SJSA1 (cell line): Measurements from ENCODE around the gene METTL22. TPM values are rescaled to one million over a fixed set of nuclear protein-coding genes. Genes with fewer than 3 reads are reported as not detected.

Source experiments
- DNase-seq, 2 experiments: peaks; one replicate each; pipeline ENCODE4 v3.0.0-alpha.2; 2015 to 2020; ENCODE audit warnings: low spot score in 2 of 2, low read depth in 1 of 2
- H3K27ac ChIP-seq: fragments of 250-450 bp; sonication (Bioruptor Pico); 2 replicates; pipeline ENCODE4 v1.5.1; 2020; ENCODE audit warnings: mild to moderate bottlenecking, moderate library complexity
- H3K27me3 ChIP-seq: fragments of 250-450 bp; sonication (Bioruptor Pico); replicated peaks from 2 replicates; pipeline ENCODE4 v1.5.1; 2020; ENCODE audit warnings: mild to moderate bottlenecking, moderate library complexity
- H3K36me3 ChIP-seq: fragments of 250-450 bp; sonication (Bioruptor Pico); 2 replicates; pipeline ENCODE4 v1.5.1; 2020; ENCODE audit warnings: mild to moderate bottlenecking
- H3K4me1 ChIP-seq: fragments of 250-450 bp; sonication (Bioruptor Pico); replicated peaks from 2 replicates; pipeline ENCODE4 v1.6.1; 2021; ENCODE audit warnings: mild to moderate bottlenecking
- H3K4me3 ChIP-seq: fragments of 250-450 bp; sonication (Bioruptor Pico); 2 replicates; pipeline ENCODE4 v1.5.1; 2020; ENCODE audit warnings: mild to moderate bottlenecking
- H3K9me3 ChIP-seq: fragments of 250-450 bp; sonication (Bioruptor Pico); replicated peaks from 2 replicates; pipeline ENCODE4 v1.5.1; 2020; ENCODE audit warnings: mild to moderate bottlenecking
- total RNA-seq: library from RNA; depleted of rRNA; stranded (reverse); fragments of >200 nt; shearing (Covaris generic); gene quantifications from 2 replicates; pipeline ENCODE4 v1.2.3, GENCODE V29; 2014; rRNA removed

The METTL22 gene
- total RNA-seq, 1 experiment from 2014 or later: 14.9 TPM

GRCh38 chr16:8689686-8690085, 68.2 kb downstream of the METTL22 start:
- no peak overlapping the region for H3K4me3 ChIP-seq

GRCh38 chr16:8691728-8692127, 70.2 kb downstream of the METTL22 start:
- Histone ChIP-seq H3K4me1 (no peaks in the 10 kb centered on the region), H3K27me3 (no peaks in the 10 kb centered on the region), H3K27ac (no peak overlapping the region), H3K36me3 (no peaks in the 10 kb centered on the region), H3K4me3 (no peak overlapping the region), H3K9me3 (peaks cover 13% of the 10 kb centered on the region)
- no peak for DNase-seq

More at GRCh38 chr16:8689686-8690085, 68.2 kb downstream of the METTL22 start:
- Histone ChIP-seq H3K27ac (no peak overlapping the region), H3K36me3 (no peaks in the 10 kb centered on the region), H3K9me3 (peaks cover 13% of the 10 kb centered on the region), H3K4me1 (no peaks in the 10 kb centered on the region), H3K27me3 (no peaks in the 10 kb centered on the region)
- DNase-seq: no peak

- Histone ChIP-seq H3K27me3 (no peaks in the 10 kb centered on the region), H3K36me3 (no peaks in the 10 kb centered on the region), H3K9me3 (peaks cover 4% of the 10 kb centered on the region; the same call in 1 of the 2 replicates), H3K4me1 (no peaks in the 10 kb centered on the region), H3K4me3 (no peak overlapping the region), H3K27ac (no peak overlapping the region)
- DNase-seq: no peak
Observed at GRCh38 chr16:8694795-8695728, 73.6 kb downstream of the METTL22 start.

GRCh38 chr16:8696880-8697279, 75.4 kb downstream of the METTL22 start:
- H3K4me3 ChIP-seq: no peak overlapping the region
- no peaks in the 10 kb centered on the region for H3K36me3 ChIP-seq
- no peak for DNase-seq
- no peak overlapping the region for H3K27ac ChIP-seq
- no peaks in the 10 kb centered on the region for H3K4me1 ChIP-seq
- no peaks in the 10 kb centered on the region for H3K9me3 ChIP-seq
- no peaks in the 10 kb centered on the region for H3K27me3 ChIP-seq

GRCh38 chr16:8697965-8698364, 76.5 kb downstream of the METTL22 start:
- H3K4me3 ChIP-seq: no peak overlapping the region
- no peaks in the 10 kb centered on the region for H3K4me1 ChIP-seq
- no peaks in the 10 kb centered on the region for H3K36me3 ChIP-seq
- H3K27me3 ChIP-seq: no peaks in the 10 kb centered on the region
- DNase-seq: no peak
- H3K9me3 ChIP-seq: no peaks in the 10 kb centered on the region
- no peak overlapping the region for H3K27ac ChIP-seq

Other genes starting within 250 kb of the METTL22 start
- gene TMEM114, start 31.2 kb upstream of the METTL22 start, total RNA-seq: not detected in 2 replicates
- gene ABAT, start 52.9 kb downstream of the METTL22 start, total RNA-seq: 4.4 and 5.7 TPM in 2 replicates
- 3.0 and 6.8 TPM in 2 replicates for gene TMEM186, start 175.9 kb downstream of the METTL22 start, total RNA-seq
- 47.9 and 50.2 TPM in 2 replicates for gene PMM2, start 176.1 kb downstream of the METTL22 start, total RNA-seq
- gene CARHSP1, start 247.3 kb downstream of the METTL22 start, total RNA-seq: 162 and 182 TPM in 2 replicates